TTC549 (cell line): ENCODE data around the gene ATP9A.
"Not testable (repeated sequence)": the region's sequence is repeated elsewhere in the genome, so short reads cannot be mapped to it uniquely, and the experiment has no call there.

Source experiments
- FAIRE-seq: peaks from 2 replicates; lab custom pipeline; 2012; peaks lifted over from hg19 to GRCh38; lab: Jason Lieb, UNC

The ATP9A gene

DNA sequence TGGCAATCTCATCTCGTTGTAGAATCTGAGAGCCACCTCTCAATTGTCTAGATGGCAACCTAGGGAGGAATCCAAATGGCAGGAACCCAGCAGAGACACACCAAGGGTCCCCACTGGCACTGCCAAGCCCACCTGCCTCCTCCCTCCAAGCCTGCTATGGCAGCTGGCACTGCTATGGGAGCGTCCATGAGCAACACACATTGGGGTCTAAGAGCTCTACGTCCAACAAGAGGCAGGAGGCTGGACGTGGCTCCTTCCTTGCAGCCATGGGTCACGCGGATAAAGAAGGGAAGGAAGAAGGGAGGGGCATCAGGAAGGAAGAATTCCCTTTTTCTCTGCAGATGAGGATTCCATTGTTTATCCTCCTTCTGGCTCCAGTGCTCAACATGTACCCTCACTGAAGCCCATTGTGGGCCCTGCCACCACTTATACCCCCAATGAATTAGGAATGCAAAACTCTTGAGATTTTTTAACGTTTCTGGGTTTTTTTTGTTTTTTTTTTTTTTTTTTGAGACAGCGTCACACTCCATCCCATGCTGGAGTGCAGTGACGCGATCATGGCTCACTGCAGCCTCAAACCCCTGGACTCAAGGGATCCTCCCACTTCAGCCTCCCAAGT lies 17.3 kb downstream of the ATP9A start:
- no peak for FAIRE-seq

DNA sequence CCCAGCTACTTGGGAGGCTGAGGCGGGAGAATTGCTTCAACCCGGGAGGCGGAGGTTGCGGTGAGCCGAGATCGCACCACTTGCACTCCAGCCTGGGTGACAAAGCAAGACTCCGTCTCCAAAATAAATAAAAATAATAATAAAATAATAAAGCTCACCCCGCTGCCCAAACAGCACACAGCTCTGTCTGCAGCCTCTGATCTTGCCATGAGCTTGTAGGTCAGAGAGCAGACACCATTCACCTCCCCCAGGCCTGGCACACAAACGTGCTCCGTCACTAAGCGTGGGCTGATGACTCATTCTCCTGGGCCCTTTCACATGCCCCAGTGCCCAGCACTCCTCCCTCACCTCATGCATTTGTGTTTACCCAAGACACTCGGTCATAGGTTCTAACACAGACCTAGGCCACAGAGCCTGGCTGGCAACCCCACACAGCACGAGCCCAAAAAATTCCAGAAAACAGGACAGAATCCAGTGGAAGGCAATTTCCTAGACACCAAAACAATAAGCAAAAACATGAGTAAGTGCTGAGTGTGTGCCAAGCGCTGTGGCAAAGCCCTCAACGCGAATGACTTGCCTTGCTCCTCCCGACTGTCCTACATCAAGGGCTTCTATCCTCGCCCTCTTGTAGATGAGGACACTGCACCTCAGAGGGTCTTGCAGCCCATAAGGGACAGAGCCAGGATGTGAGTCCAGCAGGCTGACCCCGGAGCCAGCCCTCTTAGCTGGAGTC lies 18.0 kb downstream of the ATP9A start:
- FAIRE-seq, result no peak

DNA sequence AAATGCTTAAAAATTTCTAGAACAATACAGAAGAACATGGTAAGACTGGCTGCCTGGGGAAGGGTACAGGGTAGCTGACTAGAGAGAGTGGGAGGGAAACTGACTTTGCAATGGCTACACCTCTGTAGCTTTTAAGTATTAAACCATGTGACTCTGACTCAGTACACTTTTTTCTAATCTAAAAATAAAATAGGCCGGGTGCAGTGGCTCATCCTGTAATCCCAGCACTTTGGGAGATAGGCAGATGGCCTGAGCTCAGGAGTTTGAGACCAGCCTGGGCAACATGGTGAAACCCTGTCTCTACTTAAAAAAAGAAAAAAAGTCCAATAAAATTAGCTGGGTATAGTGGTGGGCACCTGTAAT lies 18.5 kb downstream of the ATP9A start:
- no peak for FAIRE-seq

DNA sequence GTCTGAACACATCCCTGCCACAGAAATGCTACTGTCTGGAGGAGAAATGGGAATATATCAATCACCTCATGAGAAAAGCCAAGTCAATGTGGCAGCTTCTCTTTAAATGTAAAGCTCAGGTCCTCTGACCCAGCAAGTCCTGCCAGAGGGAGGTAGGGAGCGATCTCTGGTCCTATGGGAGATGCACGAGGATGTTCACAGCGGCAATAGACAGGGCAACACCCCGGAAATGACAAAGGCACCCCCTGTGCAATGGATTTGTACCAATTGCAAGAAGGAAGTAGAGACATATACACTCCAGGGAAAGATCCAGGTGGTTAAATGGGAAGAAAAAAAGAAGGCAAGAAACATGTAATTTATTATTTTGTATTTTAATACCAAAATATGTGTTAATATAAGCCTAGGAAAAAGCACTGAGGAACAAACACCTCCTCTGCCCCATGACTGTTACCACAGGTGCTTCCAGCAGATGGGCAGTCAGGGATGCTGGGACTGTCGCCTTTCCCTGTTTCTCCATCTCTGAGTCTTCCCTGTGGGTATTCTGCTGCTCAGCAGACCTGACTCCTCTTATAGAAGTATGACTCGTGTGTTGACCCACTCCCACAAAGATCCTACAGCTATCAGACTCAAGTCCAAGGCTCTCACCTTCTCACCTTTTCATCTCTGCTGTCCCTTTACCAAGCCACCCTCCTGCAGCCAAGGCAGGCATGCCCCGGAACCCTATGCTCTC lies 20.8 kb downstream of the ATP9A start:
- no peak for FAIRE-seq

DNA sequence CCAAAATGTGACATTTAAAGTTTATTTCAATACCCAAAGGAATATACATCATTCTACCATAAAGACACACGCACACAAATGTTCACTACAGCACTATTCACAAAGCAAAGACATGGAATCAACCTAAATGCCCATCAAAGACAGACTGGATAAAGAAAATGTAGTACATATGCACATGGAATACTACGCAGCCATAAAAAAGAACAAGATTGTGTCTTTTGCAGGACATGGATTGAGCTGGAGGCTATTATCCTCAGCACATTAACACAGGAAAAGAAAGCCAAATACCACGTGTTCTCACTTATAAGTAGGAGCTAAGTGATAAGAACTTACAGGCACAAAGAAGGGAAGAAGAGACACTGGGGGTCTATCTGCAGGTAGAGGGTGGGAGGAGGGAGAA lies 22.4 kb downstream of the ATP9A start:
- no peak for FAIRE-seq

DNA sequence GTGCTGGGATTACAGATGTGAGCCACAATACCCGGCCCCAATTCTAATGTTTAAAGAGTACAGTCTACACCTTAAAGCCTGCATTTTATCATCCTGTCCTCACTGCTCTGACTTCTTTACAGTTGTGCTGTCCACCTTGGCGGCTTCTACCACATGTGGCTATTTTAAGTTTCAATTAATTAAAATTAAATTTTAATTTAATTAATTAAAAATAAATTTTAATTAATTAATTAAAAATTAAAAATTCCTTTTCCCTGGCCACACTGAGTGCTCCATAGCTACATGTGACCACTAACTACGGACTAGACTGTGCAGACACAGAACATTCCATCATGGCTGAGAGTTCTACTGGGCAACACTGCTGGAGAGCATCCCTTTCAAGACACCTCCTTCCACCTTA lies 27.4 kb downstream of the ATP9A start:
- FAIRE-seq, result no peak

DNA sequence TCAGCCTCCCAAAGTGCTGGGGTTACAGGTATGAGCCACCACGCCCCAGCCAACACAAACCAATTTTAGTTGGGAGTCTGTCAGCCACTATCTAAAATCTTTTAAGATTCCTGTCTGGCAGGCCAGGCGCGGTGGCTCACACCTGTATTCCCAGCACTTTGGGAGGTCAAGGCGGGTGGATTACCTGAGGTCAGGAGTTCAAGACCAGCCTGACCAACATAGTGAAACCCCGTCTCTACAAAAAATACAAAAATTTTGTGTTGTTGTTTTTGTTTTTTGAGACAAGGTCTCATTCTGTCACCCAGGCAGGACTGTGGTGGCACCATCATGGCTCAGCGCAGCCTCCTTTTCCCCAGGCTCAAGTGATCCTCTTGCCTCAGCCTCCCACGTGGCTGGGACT lies 27.9 kb downstream of the ATP9A start:
- FAIRE-seq, result not testable (repeated sequence)

DNA sequence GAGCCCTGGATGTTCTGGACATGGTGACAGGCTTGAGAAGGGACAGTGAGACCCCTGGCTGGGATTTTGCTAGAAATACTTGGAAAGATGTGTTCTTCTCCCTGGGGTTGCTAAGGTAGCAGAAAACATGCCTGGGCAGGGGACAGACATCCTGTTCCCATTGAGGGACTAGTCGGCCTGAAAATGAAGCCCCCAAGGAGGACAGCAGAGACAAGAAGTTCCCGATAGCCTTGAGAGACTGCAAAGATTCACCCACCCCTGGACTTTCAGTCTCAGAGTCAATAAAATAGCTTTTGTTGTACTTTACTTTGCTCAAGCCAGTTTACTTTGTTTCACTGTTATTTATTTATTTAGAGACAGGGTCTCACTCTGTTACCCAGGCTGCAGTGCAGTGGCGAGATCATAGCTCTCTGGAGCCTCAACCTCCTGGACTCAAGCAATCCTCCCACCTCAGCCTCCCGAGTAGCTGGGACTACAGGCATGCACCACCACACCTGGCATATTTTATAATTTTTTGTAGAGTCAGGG lies 28.4 kb downstream of the ATP9A start:
- no peak for FAIRE-seq

DNA sequence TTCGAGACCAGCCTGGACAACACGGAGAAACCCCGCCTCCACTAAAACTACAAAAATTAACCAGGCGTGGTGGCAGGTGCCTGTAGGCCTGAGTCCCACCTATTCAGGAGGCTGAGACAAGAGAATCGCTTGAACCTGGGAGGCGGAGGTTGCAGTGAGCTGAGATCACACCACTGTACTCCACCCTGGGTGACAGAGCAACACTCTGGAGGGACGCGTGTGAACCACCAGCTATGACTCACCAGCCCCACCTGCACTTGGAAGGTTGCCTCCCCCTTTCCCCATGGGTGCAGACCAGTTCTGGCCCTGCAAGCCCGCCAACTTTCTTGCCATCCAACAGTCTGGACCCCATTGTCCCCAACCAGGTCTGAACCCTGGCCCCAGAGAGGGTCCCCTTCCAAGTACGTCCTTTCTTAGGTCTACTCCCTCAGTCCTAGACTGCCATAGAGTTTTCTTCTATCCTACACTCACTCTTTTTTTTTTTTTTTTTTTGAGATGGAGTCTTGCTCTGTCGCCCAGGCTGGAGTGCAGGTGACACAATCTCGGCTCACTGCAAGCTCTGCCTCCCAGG lies 29.2 kb downstream of the ATP9A start:
- FAIRE-seq, result no peak

DNA sequence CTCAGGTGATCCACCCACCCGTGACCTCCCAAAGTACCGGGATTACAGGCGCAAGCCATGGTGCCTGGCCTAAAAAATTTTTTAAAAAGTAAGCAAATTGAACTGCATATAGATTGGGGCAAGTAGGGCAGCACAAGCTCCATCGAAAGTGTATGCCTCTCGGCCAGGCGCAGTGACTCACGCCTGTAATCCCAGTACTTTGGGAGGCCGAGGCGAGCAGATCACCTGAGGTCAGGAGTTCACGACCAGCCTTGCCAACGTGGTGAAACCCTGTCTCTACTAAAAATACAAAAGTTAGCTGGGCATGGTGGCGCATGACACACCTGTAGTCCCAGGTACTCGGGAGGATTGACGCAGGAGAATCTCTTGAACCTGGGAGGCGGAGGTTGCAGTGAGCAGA lies 29.9 kb downstream of the ATP9A start:
- not testable (repeated sequence) for FAIRE-seq

DNA sequence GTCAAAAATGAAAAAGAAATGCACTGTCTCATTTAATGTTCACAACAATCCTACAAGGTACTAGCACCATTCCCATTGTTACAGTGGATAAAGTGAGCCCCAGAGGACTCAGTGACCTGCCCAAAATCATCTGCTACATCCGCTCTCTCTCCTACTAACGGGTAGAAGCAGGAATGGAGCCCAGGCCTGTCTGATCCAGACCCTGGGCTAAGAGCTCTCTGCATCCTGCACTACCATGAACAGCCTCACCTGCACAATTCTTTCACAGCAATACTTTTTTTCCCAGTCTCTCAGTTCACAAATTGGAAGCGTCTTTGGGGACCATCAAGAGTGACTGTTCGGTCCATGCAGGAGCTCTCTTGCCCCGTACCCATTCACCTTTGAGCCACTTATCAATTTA lies 31.2 kb downstream of the ATP9A start:
- no peak for FAIRE-seq

DNA sequence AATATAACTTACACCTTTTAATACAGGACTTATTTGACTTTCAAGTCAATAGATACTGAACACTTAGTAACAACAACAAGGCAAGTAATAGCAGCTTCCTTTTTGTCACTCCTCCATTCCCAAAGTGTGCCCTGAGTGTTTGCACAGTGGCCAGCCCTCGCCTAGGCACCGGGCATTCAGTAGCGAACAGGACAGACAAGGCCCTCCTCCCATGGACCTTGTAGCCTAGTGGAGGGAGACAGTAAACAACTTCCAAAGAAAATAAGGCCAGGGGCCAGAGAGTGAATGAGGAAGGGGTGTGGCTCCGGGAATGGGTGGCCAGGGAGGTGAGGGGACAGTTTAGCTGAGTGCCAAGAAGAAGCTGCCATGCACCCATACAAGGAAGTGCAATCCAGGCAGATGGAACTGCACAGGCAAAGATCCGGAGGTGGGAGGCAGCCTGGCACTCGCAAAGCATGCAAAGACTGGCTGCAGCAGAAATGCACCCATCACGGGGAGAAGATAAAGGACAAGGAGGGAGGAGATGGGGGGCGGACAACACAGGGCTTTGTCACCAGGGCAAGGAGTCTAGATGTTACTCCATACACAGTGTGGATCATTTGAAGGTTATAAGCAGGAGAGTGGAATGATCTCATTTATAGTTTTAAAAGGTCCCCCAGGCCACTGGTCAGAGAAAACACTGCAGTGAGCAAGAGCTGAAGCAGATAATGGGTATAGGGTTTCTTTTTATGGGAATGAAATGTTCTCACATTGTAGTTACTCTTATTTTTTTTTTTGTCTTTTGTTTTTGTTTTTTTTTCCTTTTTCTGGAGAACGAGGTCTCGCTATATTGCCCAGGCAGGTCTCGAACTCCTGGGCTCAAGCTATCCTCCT lies 32.2 kb downstream of the ATP9A start:
- FAIRE-seq, result no peak

DNA sequence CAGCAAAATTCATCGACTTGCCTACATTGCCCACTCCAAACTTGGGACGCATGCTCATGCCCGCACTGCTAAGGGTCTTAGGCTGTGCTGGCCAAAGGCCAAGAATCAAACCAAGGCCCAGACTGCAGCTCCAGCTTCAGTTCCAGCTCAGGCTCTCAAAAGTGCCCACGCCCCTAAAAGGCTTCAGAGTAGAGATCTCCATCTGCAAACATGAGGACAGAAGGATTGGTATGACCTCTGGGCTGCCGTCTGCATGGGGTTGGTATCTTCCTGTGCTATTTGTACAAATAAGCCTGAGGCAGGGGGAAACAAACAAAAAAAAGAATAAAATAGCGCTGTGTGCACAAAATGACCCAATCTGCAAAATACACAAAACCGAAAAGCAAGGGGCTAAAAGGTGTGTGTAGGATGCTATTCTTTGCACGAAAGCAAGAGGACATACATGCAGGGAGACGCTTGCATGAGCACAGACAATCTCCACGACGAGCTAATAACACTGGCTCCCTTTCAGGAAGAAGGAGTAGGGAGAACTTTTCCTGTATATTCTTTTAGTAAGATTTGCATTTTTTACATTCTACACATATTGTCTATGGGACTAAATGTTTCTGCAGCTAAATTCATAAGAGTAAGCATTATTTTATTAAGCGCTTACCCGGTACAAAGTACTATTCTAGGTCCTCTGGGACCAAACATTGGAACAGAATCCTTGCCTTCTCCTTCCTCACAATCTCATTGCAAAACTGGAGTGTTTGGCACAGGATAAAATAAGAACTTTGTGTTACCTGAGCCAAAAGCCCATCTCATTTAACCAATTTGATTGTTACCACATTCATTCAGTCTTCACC lies 33.1 kb downstream of the ATP9A start:
- FAIRE-seq, result no peak

DNA sequence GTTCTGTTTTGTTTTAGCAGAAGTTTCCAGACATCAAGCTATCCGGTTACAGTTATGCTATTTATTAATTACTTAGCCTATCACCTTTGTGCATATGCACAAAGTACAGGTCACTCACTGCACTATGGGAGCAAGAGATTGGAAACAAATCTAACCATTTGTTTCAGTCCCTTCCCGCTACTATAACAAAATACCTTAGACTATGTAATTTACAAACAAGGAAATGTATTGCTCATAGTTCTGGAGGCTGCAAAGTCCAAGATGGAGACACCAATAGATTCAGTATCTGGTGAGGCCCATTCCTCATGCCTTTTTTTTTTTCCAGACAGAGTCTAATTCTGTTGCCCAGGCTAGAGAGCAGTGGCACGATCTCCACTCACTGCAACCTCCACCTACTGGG lies 35.1 kb downstream of the ATP9A start:
- no peak for FAIRE-seq

DNA sequence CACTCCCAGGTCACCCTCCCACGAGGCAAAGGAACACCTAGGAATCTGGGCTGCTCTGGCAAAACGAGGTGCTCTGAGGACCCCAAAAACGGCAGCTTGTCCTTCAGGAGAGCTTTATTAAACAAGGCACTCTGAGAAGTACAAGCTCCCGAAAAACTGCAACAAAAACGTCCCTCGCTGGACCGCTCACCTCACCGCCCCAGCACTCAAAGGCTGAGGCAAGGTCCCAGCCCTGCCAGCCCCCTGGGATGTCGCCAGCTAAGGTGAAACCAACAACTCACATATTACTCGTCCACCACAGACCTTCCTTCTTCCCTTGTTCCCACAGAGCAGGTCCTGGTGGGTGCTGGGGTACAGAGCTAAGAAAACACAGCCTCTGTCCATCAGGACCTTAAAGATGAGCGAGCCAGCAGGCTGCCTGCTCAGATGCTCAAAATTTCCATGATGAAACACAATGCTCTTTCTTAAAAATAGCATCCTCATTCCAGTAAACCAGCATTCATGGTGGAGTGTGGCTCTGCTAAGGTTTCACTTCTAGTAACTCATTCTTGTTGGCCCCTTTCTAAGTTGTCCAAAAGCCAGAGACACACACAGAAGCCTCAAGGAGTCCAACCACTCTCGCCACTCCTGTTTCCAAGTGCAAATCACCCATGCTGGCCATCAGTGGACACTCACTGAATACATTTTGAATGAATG lies 35.9 kb downstream of the ATP9A start:
- no peak for FAIRE-seq

DNA sequence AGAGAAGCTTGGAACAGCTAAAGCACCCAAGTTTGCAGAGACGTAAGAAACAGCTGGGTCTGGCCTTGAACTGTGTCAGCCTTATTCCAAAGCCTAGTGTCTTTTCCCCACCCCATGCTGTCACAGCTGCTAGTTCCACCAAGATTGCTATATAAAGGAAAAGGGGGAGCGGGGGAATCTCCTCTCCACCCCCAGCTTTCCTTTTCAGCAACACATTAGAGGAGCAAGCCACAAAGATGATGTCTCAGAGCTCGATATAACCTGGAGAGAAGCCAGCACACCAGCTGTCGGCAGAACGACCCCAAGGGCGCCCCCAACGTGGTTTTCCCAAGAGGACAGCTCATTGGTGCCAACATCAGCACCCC lies 36.5 kb downstream of the ATP9A start:
- no peak for FAIRE-seq

DNA sequence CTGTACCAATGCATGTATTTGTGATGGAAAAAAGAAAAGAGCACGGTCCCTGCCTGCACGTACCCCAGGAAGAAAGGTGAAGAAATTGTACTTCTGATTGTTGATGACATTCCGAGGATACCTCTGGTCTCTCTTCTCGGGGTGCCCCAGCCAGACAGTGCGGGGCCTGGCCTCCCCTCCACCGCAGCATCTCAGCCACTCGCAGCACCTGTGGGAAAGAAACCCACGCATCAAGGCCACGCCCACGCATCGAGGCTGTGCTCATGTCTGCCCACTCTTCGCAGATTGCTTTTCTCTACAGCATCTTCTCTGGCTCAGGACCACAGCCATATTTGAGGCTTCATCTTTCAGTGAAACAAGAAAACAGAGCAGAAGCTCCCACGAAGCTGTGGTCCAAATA lies 38.4 kb downstream of the ATP9A start:
- FAIRE-seq, result no peak

DNA sequence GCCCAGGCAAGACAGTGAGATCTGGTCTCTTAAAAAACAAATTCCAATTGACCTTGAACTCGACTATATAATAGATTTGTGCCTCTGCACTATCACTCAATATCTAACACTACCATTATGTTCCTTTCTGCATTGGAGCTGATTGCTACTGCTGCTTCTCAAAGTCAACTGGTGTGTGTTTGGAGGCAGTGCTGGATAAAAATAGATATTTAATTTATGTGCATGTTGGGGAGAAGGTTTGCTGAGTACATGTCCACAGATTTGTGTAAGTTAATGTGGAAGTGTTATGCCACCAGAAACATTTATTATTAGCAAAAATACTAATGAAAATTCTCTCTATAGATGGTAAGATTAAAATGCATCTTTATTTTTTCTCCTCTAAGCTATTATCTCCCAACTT lies 39.5 kb downstream of the ATP9A start:
- FAIRE-seq, result no peak

DNA sequence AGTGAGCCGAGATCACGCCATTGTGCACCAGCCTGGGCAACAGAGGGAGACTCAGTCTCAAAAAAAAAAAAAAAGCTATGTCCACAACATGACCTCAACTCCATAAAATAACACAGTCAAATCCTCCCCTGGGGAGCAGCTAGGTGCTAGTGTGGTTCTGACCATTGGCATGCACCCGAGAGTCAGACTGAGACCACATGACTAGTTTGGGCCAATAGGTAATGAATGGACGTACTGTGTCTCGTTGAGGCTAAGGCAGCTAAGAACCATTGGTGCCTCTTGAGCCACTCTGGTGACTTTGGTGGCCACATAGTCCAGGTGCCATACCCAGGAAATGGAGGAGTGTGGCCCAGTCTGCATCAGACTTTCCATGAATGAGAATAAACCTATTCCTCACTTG lies 40.3 kb downstream of the ATP9A start:
- no peak for FAIRE-seq

DNA sequence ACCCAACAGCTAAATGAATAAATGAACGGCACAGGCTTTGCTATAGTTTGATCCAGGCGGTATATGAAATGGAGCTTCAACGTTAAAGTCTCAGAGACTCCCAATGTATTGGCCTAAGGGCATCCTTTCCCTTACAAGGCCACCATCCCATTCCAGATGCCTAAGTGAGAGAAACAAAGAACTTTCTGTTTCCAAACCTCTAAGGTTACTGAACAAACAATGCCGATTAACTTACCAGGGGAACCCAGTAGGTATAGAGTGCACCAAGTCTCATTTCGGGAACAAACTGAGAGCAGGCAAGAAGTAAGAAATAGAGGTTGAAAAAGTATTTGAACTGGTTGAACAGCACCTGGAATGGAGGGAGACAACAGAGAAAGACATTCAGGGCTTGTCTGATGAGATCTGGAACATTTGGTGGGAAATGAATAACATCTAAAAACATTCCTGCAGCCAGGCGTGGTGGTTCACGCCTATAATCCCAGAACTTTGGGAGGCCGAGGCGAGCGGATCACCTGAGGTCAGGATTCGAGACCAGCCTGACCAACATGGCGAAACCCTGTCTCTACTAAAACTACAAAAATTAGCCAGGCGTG lies 42.5 kb downstream of the ATP9A start:
- no peak for FAIRE-seq
